GM12878 (cell line): ENCODE results near the gene MIGA2.

Experiments
- ASH2L ChIP-seq: fragments of 300-600, 200-600 bp; sonication (generic); IDR thresholded peaks from 2 replicates; pipeline ENCODE4 v1.6.1; 2017; ENCODE audit warnings: low read depth, mild to moderate bottlenecking, borderline replicate concordance
- CBFB ChIP-seq: IDR thresholded peaks from 2 replicates; pipeline ENCODE4 v1.6.1; 2016; ENCODE audit warnings: antibody characterized with exemption, low read depth
- CTCF ChIP-seq, 3 experiments: IDR thresholded peaks in 2 of 3; conservative IDR thresholded peaks in 1 of 3; 2 replicates each; pipeline ENCODE4 v1.5.1; 2011; ENCODE audit warnings: low read depth in 3 of 3, low read length in 3 of 3, mild to moderate bottlenecking in 3 of 3, control low read depth in 2 of 3, moderate library complexity in 2 of 3, inconsistent platforms in 1 of 3, mixed read lengths in 1 of 3; ENCODE audit not compliant: control insufficient read depth in 2 of 3, insufficient read depth in 1 of 3; ENCODE audit errors: extremely low read depth in 1 of 3
- E2F4 ChIP-seq: IDR thresholded peaks from 2 replicates; pipeline ENCODE4 v1.6.1; 2012; ENCODE audit warnings: low read depth, low read length, improper control_type of control experiment
- MYC ChIP-seq: IDR thresholded peaks from 2 replicates; pipeline ENCODE4 v1.6.1; 2011; ENCODE audit warnings: mild to moderate bottlenecking, low read length, moderate library complexity, inconsistent platforms; ENCODE audit not compliant: insufficient read depth, insufficient replicate concordance, insufficient read length, severe bottlenecking
- PAX8 ChIP-seq: fragments of 450-650 bp; IDR thresholded peaks from 2 replicates; pipeline ENCODE4 v1.6.1; 2017; ENCODE audit warnings: mild to moderate bottlenecking, moderate library complexity
- POLR2A ChIP-seq: IDR thresholded peaks from 2 replicates; pipeline ENCODE4 v1.6.1; 2011; ENCODE audit warnings: low read depth, mild to moderate bottlenecking, low read length
- POLR2AphosphoS5 ChIP-seq: IDR thresholded peaks from 2 replicates; pipeline ENCODE4 v1.6.1; 2011; ENCODE audit warnings: mild to moderate bottlenecking, low read length, inconsistent platforms
- RBBP5 ChIP-seq: fragments of 200-600 bp; sonication (generic); conservative IDR thresholded peaks from 2 replicates; pipeline ENCODE4 v1.6.1; 2016
- TBL1XR1 ChIP-seq: IDR thresholded peaks from 2 replicates; pipeline ENCODE4 v1.6.1; 2012; ENCODE audit warnings: low read depth, low read length, improper control_type of control experiment
- TCF12 ChIP-seq: IDR thresholded peaks from 2 replicates; pipeline ENCODE4 v1.6.1; 2011; ENCODE audit warnings: low read depth, mild to moderate bottlenecking, low read length

- TF ChIP-seq CBFB (no peak), CTCF (IDR thresholded peaks at IDR 0.05 in 2 of 3, conservative IDR thresholded peaks at IDR 0.05 in 1 of 3; ENCODE audit: control insufficient read depth in 2 of 3, extremely low read depth in 1 of 3, insufficient read depth in 1 of 3, low read depth in 3 of 3, low read length in 3 of 3) (no peak), TCF12 (no peak), MYC (no peak), TBL1XR1 (no peak), ASH2L (no peak), POLR2A (no peak), E2F4 (no peak), PAX8 (no peak), RBBP5 (no peak), POLR2AphosphoS5 (no peak)
These were observed 9.8 kb upstream of the MIGA2 start for GRCh38 chr9:129026442-129027223.
